ENCODE results near the gene PDCD5.
"Not testable (repeated sequence)": the region's sequence is repeated elsewhere in the genome, so short reads cannot be mapped to it uniquely, and the experiment has no call there.

Gene PDCD5

GRCh38 chr19:32572700-32573491, 8.1 kb upstream of the PDCD5 start:
- in situ Hi-C loops (cut with MboI; ENCODE audit: low pct_unique_long_range_greater_than_20kb, low sequenced_read_pairs) = loop anchor here (25.0 kb wide), 2 partner anchors 286 to 1911 kb away; no protein-coding TSS in a partner anchor
- DNase-seq = not testable (repeated sequence)

GRCh38 chr19:32573492-32573794, 7.5 kb upstream of the PDCD5 start:
- no peak for DNase-seq
- in situ Hi-C loops (cut with MboI; ENCODE audit: low pct_unique_long_range_greater_than_20kb, low sequenced_read_pairs) = loop anchor here (25.0 kb wide), 2 partner anchors 286 to 1911 kb away; no protein-coding TSS in a partner anchor

DNA sequence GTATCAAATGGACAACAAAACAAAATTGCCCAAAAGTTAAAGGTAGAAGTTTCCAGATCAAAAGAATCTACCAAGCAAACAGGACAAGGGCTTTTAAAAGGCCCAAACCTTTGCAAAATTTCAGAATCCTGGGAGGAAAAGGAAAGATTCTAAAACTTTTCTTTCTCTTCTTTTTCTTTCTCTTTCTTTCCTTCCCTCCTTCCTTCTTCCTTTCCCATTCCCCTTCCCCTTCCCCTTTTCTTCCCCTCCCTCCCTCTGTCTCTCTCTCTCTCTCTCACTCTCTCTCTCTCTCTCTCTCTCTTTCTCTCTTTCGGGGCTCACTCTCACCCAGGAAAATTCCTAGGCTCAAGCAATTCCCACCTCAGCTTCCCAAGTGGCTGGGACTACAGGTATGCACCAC, 4.2 kb upstream of the PDCD5 start:
- in situ Hi-C loops (cut with MboI; ENCODE audit: low pct_unique_long_range_greater_than_20kb, low sequenced_read_pairs) = no loop called here
- DNase-seq = no peak

GRCh38 chr19:32580353-32580900, 563 bp upstream of the PDCD5 start:
- no peak for DNase-seq
- in situ Hi-C loops (cut with MboI; ENCODE audit: low pct_unique_long_range_greater_than_20kb, low sequenced_read_pairs) = no loop called here

DNA sequence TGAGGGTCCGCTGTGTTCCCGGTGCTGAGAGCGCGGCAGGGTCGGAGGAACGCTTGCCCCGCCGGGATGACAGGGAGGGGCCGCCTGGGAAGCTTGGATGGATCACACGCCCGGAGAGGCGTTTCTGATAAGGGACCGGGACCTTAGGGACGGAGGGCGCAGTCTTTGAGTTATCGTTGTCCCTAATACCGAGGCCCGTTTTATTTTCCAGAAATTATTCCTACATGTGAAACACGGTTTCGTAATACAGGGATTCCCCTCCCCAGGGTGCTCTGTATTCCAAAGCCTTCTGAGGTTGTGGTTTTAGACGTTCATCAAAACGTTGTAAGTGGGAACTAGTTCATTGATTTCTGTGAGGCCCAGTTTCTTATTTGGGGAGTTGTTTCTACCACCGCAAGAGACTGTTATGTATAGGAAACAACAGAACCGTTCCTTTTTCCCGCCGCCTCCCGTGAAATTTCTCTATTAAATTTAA, 752 bp downstream of the PDCD5 start:
- DNase-seq = peak; percentile 51
- in situ Hi-C loops (cut with MboI; ENCODE audit: low pct_unique_long_range_greater_than_20kb, low sequenced_read_pairs) = no loop called here

DNA sequence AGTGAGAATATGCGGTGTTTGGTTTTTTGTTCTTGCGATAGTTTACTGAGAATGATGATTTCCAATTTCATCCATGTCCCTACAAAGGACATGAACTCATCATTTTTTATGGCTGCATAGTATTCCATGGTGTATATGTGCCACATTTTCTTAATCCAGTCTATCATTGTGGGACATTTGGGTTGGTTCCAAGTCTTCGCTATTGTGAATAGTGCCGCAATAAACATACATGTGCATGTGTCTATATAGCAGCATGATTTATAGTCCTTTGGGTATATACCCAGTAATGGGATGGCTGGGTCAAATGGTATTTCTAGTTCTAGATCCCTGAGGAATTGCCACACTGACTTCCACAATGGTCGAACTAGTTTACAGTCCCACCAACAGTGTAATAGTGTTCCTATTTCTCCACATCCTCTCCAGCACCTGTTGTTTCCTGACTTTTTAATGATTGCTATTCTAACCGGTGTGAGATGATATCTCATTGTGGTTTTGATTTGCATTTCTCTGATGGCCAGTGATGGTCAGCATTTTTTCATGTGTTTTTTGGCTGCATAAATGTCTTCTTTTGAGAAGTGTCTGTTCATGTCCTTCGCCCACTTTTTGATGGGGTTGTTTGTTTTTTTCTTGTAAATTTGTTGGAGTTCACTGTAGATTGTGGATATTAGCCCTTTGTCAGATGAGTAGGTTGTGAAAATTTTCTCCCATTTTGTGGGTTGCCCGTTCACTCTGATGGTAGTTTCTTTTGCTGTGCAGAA, 6.9 kb downstream of the PDCD5 start:
- DNase-seq; in situ Hi-C loops (cut with MboI; ENCODE audit: low pct_unique_long_range_greater_than_20kb, low sequenced_read_pairs): not testable (repeated sequence)

- in situ Hi-C loops (cut with MboI; ENCODE audit: low pct_unique_long_range_greater_than_20kb, low sequenced_read_pairs) = no loop called here
- no peak for DNase-seq
Measured at GRCh38 chr19:32594021-32594420, 13.0 kb downstream of the PDCD5 start.

DNA sequence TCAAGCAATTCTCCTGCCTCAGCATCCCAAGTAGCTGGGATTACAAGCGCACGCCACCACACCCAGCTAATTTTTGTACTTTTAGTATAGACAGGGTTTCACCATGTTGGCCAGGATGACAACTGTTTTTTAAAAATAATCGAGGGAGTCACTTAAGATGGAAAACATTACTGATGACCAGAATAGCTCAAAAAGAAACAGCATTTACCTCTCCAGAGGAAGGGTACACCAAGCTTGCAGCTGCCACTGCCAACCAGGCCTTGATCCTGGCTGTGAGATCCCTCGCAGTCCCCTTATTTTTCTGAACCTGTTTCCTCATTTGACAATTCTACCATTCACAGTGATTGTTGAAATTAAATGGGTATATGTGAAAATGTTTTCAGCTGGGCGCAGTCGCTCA, 14.5 kb downstream of the PDCD5 start:
- no peak for DNase-seq
- in situ Hi-C loops (cut with MboI; ENCODE audit: low pct_unique_long_range_greater_than_20kb, low sequenced_read_pairs) = no loop called here

DNA sequence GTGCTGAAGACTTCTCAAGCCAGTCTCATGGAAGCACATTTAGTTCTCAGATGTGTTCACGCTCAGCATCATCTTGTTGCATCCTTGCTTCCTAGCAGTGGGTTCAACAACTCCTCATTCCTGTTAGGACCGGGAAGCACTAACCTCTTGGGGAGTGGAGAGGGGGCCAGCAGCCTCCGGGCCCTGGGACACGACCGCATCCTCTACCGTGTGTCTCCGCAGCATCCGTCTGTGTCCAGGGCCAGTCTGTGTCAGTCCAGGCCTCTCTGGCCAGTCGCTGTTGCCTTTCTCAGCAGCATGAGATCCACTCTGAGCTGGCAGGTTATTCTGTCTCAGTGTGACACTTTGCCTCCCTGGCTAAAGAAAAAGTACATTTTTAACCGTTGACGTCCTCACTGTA, 17.0 kb downstream of the PDCD5 start:
- DNase-seq = no peak
- in situ Hi-C loops (cut with MboI; ENCODE audit: low pct_unique_long_range_greater_than_20kb, low sequenced_read_pairs) = no loop called here

DNA sequence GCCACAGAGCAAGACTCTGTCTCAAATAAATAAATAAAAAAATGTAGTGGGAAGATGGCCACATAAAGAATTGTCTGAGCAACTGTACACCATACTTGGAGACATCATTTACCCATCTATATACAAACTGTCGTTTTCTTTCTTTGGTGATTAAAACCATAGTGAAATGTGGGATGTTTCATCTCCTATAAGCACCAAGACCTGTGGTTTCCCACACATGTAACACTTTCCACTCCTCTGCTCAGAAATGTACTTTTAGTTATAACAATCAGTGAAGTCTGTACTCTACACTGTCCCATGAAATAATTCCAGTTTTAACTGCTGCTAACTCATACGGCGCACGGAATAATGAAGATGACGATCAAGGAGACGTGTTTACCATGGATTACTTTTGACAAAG, 18.3 kb downstream of the PDCD5 start:
- in situ Hi-C loops (cut with MboI; ENCODE audit: low pct_unique_long_range_greater_than_20kb, low sequenced_read_pairs) = no loop called here
- DNase-seq = no peak

GRCh38 chr19:32599736-32600157, 18.8 kb downstream of the PDCD5 start:
- peak; percentile 58 for DNase-seq
- in situ Hi-C loops (cut with MboI; ENCODE audit: low pct_unique_long_range_greater_than_20kb, low sequenced_read_pairs) = no loop called here

GRCh38 chr19:32603961-32604360, 23.0 kb downstream of the PDCD5 start:
- in situ Hi-C loops (cut with MboI; ENCODE audit: low pct_unique_long_range_greater_than_20kb, low sequenced_read_pairs) = no loop called here
- DNase-seq = no peak

GRCh38 chr19:32605544-32605943, 24.6 kb downstream of the PDCD5 start:
- in situ Hi-C loops (cut with MboI; ENCODE audit: low pct_unique_long_range_greater_than_20kb, low sequenced_read_pairs) = no loop called here
- DNase-seq = no peak

GRCh38 chr19:32606289-32606688, 25.3 kb downstream of the PDCD5 start:
- in situ Hi-C loops (cut with MboI; ENCODE audit: low pct_unique_long_range_greater_than_20kb, low sequenced_read_pairs) = no loop called here
- DNase-seq = no peak

DNA sequence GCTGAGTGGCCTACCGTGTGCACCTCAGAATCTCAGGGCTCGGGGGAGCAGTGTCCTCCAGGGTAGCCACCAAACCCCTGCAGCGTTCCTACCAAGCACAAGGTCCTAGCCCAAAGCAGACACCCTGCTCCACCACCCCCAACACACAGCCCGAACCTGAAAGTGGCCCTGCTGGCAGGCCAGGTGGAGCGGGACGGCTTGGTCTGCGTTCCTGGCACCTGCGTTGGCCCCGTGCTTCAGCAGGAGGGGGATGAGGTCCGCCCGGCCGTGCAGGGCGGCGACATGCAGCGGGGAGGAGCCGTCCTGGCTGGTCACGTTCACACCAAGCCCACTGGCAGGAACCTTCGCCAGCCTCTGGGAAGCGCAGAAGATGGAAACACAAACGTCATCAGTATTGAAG, 26.5 kb downstream of the PDCD5 start:
- in situ Hi-C loops (cut with MboI; ENCODE audit: low pct_unique_long_range_greater_than_20kb, low sequenced_read_pairs) = no loop called here
- DNase-seq = no peak

DNA sequence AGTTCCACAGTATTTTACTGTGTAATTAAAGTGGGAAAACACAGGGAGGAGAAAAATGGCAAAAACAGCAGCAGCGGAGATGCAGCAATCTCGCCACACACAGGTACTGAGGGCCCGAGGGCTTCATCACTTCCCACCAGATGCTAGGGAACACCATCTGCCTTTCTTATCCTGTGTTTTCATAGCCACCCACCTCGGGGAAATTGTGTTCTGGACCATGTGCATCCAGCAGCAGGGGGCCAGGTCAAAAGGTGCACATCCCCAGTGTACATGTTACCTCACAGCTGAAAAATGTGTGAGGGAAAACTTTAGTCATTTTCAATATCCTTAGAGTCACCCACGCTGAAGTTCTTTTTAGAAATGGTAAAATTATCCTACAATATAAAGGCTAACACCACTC, 30.2 kb downstream of the PDCD5 start:
- no peak for DNase-seq
- in situ Hi-C loops (cut with MboI; ENCODE audit: low pct_unique_long_range_greater_than_20kb, low sequenced_read_pairs) = no loop called here

- in situ Hi-C loops (cut with MboI; ENCODE audit: low pct_unique_long_range_greater_than_20kb, low sequenced_read_pairs) = no loop called here
- DNase-seq = no peak
Measured at GRCh38 chr19:32613008-32613407, 32.0 kb downstream of the PDCD5 start.

- in situ Hi-C loops (cut with MboI; ENCODE audit: low pct_unique_long_range_greater_than_20kb, low sequenced_read_pairs) = no loop called here
- DNase-seq = no peak
Measured at GRCh38 chr19:32614916-32615315, 33.9 kb downstream of the PDCD5 start.

DNA sequence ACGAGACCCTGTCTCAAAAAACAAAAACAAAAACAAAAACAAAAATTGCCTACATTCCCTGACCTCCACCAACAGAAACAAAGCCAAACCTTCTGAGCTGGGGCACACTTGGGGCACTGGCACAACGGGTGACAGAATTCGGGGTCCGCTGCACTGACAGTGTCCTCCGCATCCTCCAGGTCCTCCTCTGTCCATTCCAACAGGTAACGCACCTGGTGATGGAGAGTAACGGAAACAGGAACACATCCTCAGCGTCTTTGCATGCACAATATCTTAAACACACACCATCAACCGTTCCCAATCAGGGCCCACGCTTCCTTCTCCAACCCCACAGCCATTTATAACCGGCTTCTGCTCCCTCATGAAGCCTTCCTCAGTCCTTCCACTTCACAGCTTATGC, 34.6 kb downstream of the PDCD5 start:
- in situ Hi-C loops (cut with MboI; ENCODE audit: low pct_unique_long_range_greater_than_20kb, low sequenced_read_pairs) = no loop called here
- DNase-seq = no peak

DNA sequence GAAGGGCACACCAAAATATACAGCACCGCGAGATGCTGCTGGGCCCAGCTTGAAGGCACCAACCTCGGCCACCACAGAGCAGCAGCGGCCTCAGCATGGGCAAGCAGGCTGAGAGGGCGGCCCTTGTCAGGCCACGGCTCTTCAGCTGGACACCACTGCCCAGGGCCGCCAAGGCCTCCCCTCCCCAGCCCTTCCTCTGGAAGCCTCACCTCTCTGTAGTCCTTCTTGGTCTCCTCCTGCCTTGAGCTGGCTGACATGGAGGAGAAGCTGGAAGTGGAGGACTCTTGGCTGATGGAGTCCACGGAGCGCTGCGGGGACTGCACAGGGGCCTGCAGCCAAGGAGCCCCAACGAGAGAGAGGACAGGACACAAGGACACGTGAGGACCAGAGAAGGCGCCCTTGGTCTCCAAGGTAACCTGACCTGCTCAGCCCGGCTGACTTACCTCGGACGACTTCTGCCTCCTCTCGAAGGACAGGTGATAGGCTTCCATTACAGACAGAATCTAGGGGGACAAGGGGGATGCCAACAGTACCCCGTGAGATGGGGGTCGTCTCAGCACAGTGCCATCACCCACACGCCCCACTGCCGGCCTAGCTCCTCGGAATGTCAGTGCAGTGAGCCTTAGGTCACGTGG, 38.2 kb downstream of the PDCD5 start:
- no peak for DNase-seq
- in situ Hi-C loops (cut with MboI; ENCODE audit: low pct_unique_long_range_greater_than_20kb, low sequenced_read_pairs) = no loop called here
